ENCODE measurements around the gene UGDH. TPM values are rescaled to one million over a fixed set of nuclear protein-coding genes. Genes with fewer than 3 reads are reported as not detected.

The UGDH gene
- total and polyA plus RNA-seq, 2 of the 8 experiments (the other 6 are each of a cell fraction or from before 2014, with no cell fraction given): 32.0 to 128 TPM

DNA sequence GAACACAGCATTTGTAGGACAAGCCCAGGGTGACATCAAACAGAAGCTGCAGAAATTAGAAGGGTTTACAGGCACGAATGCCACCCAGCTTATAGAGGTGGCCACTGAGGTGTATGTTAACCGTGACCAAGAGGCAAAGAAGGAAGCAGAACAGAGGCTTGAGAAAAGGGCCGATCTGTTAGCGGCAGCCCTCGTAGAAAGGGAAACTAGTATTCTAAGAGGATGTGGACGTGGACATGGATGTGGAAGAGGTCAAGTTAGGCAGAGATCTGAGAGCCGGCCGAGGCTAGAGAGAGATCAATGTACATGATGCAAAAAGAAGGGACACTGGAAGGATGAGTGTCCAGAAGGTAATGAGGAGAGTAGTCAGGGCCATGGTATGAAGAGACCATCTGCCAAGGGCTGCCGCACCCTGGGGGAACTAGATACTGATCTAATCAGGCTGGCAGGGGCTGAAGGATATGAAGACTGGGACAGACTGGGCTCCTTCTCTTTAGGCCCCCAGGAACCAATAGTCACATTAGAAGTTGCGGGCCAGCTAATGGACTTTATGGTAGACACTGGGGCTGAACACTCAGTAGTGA lies 40.9 kb downstream of the UGDH start:
- CTCF ChIA-PET (ENCODE audit: partially characterized antibody): interaction anchor here (2.6 kb wide), 1 partner anchor 17 kb away, joined by 11 read pairs; no protein-coding TSS in a partner anchor
- H3K9me3 ChIP-seq (ENCODE audit: insufficient read depth in 2 of 2, low read depth in 1 of 2, low read length in 1 of 2): 0 out of 4 replicates have a peak, but pooled peaks cover 0 to 2% of the 10 kb centered on the region in 2 experiments
- TF ChIP-seq JUN (IDR thresholded peaks at IDR 0.05; ENCODE audit: low read depth, low read length): no peak
- no peak for TF ChIP-seq RFX5 (IDR thresholded peaks at IDR 0.05; ENCODE audit: borderline replicate concordance, low read depth, low read length)
- TF ChIP-seq MAFK (IDR thresholded peaks at IDR 0.05; ENCODE audit: low read depth, low read length): no peak
- TF ChIP-seq SP2 (IDR thresholded peaks at IDR 0.05; ENCODE audit: low read length): no peak
- TF ChIP-seq, protein P1, sequence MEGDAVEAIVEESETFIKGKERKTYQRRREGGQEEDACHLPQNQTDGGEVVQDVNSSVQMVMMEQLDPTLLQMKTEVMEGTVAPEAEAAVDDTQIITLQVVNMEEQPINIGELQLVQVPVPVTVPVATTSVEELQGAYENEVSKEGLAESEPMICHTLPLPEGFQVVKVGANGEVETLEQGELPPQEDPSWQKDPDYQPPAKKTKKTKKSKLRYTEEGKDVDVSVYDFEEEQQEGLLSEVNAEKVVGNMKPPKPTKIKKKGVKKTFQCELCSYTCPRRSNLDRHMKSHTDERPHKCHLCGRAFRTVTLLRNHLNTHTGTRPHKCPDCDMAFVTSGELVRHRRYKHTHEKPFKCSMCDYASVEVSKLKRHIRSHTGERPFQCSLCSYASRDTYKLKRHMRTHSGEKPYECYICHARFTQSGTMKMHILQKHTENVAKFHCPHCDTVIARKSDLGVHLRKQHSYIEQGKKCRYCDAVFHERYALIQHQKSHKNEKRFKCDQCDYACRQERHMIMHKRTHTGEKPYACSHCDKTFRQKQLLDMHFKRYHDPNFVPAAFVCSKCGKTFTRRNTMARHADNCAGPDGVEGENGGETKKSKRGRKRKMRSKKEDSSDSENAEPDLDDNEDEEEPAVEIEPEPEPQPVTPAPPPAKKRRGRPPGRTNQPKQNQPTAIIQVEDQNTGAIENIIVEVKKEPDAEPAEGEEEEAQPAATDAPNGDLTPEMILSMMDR (IDR thresholded peaks at IDR 0.05; ENCODE audit: control extremely low read depth in 1 of 3, insufficient read depth in 1 of 3, low read depth in 1 of 3, low read length in 3 of 3): no peak
- TF ChIP-seq SP1 (IDR thresholded peaks at IDR 0.05; ENCODE audit: low read depth, low read length): no peak
- TF ChIP-seq BRCA1 (IDR thresholded peaks at IDR 0.05; ENCODE audit: low read depth, low read length): no peak
- no peak for TF ChIP-seq ASH2L (IDR thresholded peaks at IDR 0.05; ENCODE audit: low read length)
- TF ChIP-seq KDM4A (IDR thresholded peaks at IDR 0.05; ENCODE audit: low read depth, low read length, severe bottlenecking): no peak
- TF ChIP-seq SUZ12 (IDR thresholded peaks at IDR 0.05; ENCODE audit: low read length): no peak
- TF ChIP-seq SP4 (IDR thresholded peaks at IDR 0.05; ENCODE audit: low read length): no peak

More for the DNA sequence above, 40.9 kb downstream of the UGDH start:
- no peak for DNase-seq (ENCODE audit: low read depth in 1 of 2, low spot score in 2 of 2)
- H2BK5ac ChIP-seq (ENCODE audit: low read depth, low read length): no peak overlapping the region
- no peak overlapping the region for H2BK120ac ChIP-seq (replicated peaks; ENCODE audit: low read depth, low read length)
- H3K23ac ChIP-seq (ENCODE audit: insufficient read length): no peak overlapping the region
- no peak overlapping the region for H3K4ac ChIP-seq (replicated peaks; ENCODE audit: insufficient read length, low read depth, low read length)
- H3K9ac ChIP-seq (replicated peaks in 1 of 4; ENCODE audit: extremely low read depth in 1 of 4, low read depth in 3 of 4, low read length in 3 of 4): no peak overlapping the region
- H3K79me1 ChIP-seq (ENCODE audit: low read depth, low read length): no peaks in the 10 kb centered on the region
- no peaks in the 10 kb centered on the region for H3K79me2 ChIP-seq (ENCODE audit: control insufficient read depth in 1 of 2, insufficient read depth in 2 of 2, low read length in 2 of 2)
- no peak overlapping the region for H3K27ac ChIP-seq (ENCODE audit: low read depth, low read length)
- H3K14ac ChIP-seq (ENCODE audit: insufficient read length): no peak overlapping the region
- no peaks in the 10 kb centered on the region for H3K27me3 ChIP-seq (replicated peaks in 1 of 4; ENCODE audit: control insufficient read depth in 3 of 4, extremely low read depth in 1 of 4, insufficient read depth in 3 of 4, low read length in 3 of 4)
- H2BK12ac ChIP-seq (ENCODE audit: low read depth, low read length): no peak overlapping the region
- H4K5ac ChIP-seq (ENCODE audit: insufficient read length, low read depth, low read length): no peak overlapping the region
- H3K18ac ChIP-seq (ENCODE audit: extremely low read depth, low read length): no peak overlapping the region
- H3K23me2 ChIP-seq (ENCODE audit: low read depth, low read length): 0 out of 2 replicates have a peak, but pooled peaks cover 1% of the 10 kb centered on the region
- no peaks in the 10 kb centered on the region for H3K4me1 ChIP-seq (replicated peaks in 1 of 4; ENCODE audit: control insufficient read depth in 3 of 4, insufficient read depth in 4 of 4, low read length in 3 of 4)
- no peaks in the 10 kb centered on the region for H4K20me1 ChIP-seq (replicated peaks in 1 of 2; ENCODE audit: control insufficient read depth in 1 of 2, insufficient read depth in 2 of 2, low read length in 2 of 2)
- no peak overlapping the region for H2AFZ ChIP-seq (ENCODE audit: low read length)
- H3K4me2 ChIP-seq (ENCODE audit: insufficient read depth in 1 of 2, low read depth in 2 of 2, low read length in 2 of 2): no peak overlapping the region
- no peak overlapping the region for H4K8ac ChIP-seq (ENCODE audit: extremely low read depth, insufficient read depth, low read length)
- H2BK15ac ChIP-seq (ENCODE audit: low read length): no peak overlapping the region
- no peak overlapping the region for H3K4me3 ChIP-seq (ENCODE audit: extremely low read depth in 1 of 4, insufficient read depth in 2 of 4, low read depth in 3 of 4, low read length in 4 of 4)
- no peak overlapping the region for H2BK20ac ChIP-seq (ENCODE audit: low read length)
- H3K56ac ChIP-seq (replicated peaks; ENCODE audit: insufficient read length, low read depth, low read length): no peak overlapping the region
- WGBS, 2 experiments (ENCODE audit: extremely low coverage in 1 of 2, insufficient coverage in 1 of 2, insufficient read length in 1 of 2, insufficient replicate concordance in 2 of 2, low coverage in 1 of 2, low lambda C conversion rate in 2 of 2, missing lambda C conversion rate in 1 of 2): 79% methylated on average over 10 of the region's 10 CpGs; no CpG with 5 or more reads in 1 of the 2 experiments
- no peaks in the 10 kb centered on the region for H3K36me3 ChIP-seq (ENCODE audit: control insufficient read depth in 2 of 4, insufficient read depth in 4 of 4, low read length in 3 of 4)
- no peak overlapping the region for H2AK5ac ChIP-seq (ENCODE audit: low read depth, low read length)
- POLR2A ChIA-PET (ENCODE audit: partially characterized antibody): no interaction called here
- H4K91ac ChIP-seq (replicated peaks; ENCODE audit: insufficient read length, low read length): no peak overlapping the region
- FAIRE-seq: no peak

Measured in H1 (cell line).